SK-N-MC (cell line): ENCODE measurements around the gene TELO2.

ENCODE experiments used
- EZH2 ChIP-seq: fragments of 200-600 bp; sonication (generic); IDR thresholded peaks from one replicate; pipeline ENCODE4 v1.6.1; 2017; ENCODE audit warnings: antibody characterized with exemption
- POLR2AphosphoS5 ChIP-seq: IDR thresholded peaks from 2 replicates; pipeline ENCODE4 v1.6.1; 2012; ENCODE audit warnings: mild to moderate bottlenecking, low read depth, low read length, borderline replicate concordance

DNA sequence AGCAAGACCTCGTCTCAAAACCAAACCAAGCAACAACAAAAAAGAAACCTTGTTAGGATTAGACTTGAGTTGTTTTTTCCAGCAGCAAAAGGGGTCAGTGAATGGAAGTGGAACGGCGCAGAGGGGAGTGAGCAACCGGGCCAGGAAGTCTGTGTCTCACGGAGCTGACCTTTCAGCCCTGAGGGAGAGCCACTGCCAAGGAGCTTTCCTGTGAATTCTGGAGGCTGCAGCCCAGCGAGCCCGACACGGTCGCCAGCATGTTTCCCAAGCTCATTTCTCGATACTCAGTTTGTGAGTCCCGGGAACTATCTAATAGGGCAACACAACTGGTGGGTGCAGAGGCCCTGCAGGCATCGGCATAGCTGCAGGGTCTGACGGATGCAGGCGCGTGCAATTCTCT is 19.6 kb downstream of the TELO2 start:
- TF ChIP-seq EZH2 (no peak), POLR2AphosphoS5 (no peak)
